ENCODE measurements around the gene ARRB1. TPM values are rescaled to one million over a fixed set of nuclear protein-coding genes. Genes with fewer than 3 reads are reported as not detected.

The ARRB1 gene
- total and polyA plus RNA-seq, 9 of the 15 experiments (the other 6 are each of a cell fraction or from before 2014, with no cell fraction given): 6.6 to 45.4 (median 28.5) TPM

DNA sequence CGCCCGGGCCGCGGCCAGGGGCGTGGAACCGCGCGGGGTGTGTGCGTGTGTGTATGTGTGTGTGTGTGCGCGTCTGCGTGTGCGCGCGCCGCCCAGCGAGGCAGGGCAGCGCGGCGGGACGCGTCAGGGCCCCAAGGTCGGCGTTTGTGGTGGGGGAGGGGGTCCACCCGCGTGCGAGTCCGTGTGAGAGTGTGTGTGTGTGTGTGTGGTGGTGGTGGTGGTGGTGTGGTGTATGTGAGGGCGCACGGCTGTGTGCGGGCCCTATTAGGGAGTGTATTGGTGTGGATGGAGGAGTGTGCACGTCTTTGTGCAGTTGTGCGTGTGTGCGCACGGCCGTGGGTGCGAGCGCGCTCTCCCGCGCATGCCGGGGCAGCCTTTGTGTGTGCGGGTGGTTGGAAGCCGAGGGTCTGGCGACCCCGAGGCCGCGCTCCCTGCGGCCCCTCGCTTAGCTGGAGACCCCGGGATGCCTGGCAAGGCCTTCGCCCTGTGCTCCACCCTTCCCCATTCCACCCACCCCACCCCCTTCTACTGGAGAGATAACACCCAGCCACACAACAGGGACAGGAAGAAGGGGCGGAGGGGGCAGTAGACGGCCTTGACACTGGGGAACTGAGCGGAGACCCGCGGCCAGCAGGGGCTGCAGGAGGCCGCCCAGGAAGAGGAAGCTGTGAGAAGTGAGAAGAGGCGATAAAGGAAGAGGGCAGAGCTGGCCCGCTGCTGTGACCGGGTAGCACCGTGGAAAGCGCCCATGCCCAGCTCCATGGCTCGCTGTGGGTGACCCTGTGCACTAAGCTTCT, 528 bp upstream of the ARRB1 start (continued):
- TF ChIP-seq MEIS2 (IDR thresholded peaks at IDR 0.05; ENCODE audit: partially characterized antibody) (peak; percentile 15), ZNF197 (CRISPR knock-in tag; IDR thresholded peaks at IDR 0.05; ENCODE audit: low read depth) (no peak), ETV5 (CRISPR knock-in tag; IDR thresholded peaks at IDR 0.05; ENCODE audit: low read depth) (peak; percentile 47; the same call in 1 of the 2 replicates), ARHGAP35 (IDR thresholded peaks at IDR 0.05; ENCODE audit: partially characterized antibody) (peak; percentile 47), BRD4 (IDR thresholded peaks at IDR 0.05) (0 out of 2 replicates have a peak, but pooled peaks have one; percentile 44), SIN3A (IDR thresholded peaks at IDR 0.05; ENCODE audit: borderline replicate concordance in 2 of 2, control insufficient read depth in 1 of 2, low read depth in 2 of 2, low read length in 2 of 2) (peak in 1 of 2 experiments; percentile 6; a peak in 1 of 4 replicates), MTA3 (IDR thresholded peaks at IDR 0.05; ENCODE audit: borderline replicate concordance) (peak; percentile 56; the same call in 1 of the 2 replicates), ZNF143 (CRISPR knock-in tag; IDR thresholded peaks at IDR 0.05) (no peak), KAT2B (IDR thresholded peaks at IDR 0.05; ENCODE audit: low read depth, low read length) (no peak), RBM25 (IDR thresholded peaks at IDR 0.05; ENCODE audit: low read depth, low read length, severe bottlenecking) (no peak), MYC (IDR thresholded peaks at IDR 0.05; ENCODE audit: low read depth, low read length) (peak; percentile 64; the same call in 1 of the 2 replicates), MYC (CRISPR knock-in tag; IDR thresholded peaks at IDR 0.05; ENCODE audit: borderline replicate concordance, low read depth) (peak; percentile 91; the same call in 1 of the 2 replicates), HMGN3 (IDR thresholded peaks at IDR 0.05; ENCODE audit: borderline replicate concordance, extremely low read depth, insufficient read length, low read depth, low read length) (peak; percentile 82)
- TF ChIP-seq, protein P1, sequence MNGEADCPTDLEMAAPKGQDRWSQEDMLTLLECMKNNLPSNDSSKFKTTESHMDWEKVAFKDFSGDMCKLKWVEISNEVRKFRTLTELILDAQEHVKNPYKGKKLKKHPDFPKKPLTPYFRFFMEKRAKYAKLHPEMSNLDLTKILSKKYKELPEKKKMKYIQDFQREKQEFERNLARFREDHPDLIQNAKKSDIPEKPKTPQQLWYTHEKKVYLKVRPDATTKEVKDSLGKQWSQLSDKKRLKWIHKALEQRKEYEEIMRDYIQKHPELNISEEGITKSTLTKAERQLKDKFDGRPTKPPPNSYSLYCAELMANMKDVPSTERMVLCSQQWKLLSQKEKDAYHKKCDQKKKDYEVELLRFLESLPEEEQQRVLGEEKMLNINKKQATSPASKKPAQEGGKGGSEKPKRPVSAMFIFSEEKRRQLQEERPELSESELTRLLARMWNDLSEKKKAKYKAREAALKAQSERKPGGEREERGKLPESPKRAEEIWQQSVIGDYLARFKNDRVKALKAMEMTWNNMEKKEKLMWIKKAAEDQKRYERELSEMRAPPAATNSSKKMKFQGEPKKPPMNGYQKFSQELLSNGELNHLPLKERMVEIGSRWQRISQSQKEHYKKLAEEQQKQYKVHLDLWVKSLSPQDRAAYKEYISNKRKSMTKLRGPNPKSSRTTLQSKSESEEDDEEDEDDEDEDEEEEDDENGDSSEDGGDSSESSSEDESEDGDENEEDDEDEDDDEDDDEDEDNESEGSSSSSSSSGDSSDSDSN (IDR thresholded peaks at IDR 0.05; ENCODE audit: borderline replicate concordance in 1 of 2, low read depth in 2 of 2, low read length in 2 of 2): peak; percentile 53 to 55; a peak in 2 of 4 replicates
- TF ChIP-seq, protein P2, sequence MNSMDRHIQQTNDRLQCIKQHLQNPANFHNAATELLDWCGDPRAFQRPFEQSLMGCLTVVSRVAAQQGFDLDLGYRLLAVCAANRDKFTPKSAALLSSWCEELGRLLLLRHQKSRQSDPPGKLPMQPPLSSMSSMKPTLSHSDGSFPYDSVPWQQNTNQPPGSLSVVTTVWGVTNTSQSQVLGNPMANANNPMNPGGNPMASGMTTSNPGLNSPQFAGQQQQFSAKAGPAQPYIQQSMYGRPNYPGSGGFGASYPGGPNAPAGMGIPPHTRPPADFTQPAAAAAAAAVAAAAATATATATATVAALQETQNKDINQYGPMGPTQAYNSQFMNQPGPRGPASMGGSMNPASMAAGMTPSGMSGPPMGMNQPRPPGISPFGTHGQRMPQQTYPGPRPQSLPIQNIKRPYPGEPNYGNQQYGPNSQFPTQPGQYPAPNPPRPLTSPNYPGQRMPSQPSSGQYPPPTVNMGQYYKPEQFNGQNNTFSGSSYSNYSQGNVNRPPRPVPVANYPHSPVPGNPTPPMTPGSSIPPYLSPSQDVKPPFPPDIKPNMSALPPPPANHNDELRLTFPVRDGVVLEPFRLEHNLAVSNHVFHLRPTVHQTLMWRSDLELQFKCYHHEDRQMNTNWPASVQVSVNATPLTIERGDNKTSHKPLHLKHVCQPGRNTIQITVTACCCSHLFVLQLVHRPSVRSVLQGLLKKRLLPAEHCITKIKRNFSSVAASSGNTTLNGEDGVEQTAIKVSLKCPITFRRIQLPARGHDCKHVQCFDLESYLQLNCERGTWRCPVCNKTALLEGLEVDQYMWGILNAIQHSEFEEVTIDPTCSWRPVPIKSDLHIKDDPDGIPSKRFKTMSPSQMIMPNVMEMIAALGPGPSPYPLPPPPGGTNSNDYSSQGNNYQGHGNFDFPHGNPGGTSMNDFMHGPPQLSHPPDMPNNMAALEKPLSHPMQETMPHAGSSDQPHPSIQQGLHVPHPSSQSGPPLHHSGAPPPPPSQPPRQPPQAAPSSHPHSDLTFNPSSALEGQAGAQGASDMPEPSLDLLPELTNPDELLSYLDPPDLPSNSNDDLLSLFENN (IDR thresholded peaks at IDR 0.05; ENCODE audit: low read depth in 2 of 2, low read length in 2 of 2): no peak
- TF ChIP-seq, protein P3, sequence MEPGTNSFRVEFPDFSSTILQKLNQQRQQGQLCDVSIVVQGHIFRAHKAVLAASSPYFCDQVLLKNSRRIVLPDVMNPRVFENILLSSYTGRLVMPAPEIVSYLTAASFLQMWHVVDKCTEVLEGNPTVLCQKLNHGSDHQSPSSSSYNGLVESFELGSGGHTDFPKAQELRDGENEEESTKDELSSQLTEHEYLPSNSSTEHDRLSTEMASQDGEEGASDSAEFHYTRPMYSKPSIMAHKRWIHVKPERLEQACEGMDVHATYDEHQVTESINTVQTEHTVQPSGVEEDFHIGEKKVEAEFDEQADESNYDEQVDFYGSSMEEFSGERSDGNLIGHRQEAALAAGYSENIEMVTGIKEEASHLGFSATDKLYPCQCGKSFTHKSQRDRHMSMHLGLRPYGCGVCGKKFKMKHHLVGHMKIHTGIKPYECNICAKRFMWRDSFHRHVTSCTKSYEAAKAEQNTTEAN (CRISPR knock-in tag; IDR thresholded peaks at IDR 0.05): peak; percentile 87; the same call in 1 of the 2 replicates
- TF ChIP-seq, protein P4, sequence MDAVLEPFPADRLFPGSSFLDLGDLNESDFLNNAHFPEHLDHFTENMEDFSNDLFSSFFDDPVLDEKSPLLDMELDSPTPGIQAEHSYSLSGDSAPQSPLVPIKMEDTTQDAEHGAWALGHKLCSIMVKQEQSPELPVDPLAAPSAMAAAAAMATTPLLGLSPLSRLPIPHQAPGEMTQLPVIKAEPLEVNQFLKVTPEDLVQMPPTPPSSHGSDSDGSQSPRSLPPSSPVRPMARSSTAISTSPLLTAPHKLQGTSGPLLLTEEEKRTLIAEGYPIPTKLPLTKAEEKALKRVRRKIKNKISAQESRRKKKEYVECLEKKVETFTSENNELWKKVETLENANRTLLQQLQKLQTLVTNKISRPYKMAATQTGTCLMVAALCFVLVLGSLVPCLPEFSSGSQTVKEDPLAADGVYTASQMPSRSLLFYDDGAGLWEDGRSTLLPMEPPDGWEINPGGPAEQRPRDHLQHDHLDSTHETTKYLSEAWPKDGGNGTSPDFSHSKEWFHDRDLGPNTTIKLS (IDR thresholded peaks at IDR 0.05; ENCODE audit: borderline replicate concordance, low read depth): no peak
